Measurements from ENCODE around the gene TADA3. TPM values are rescaled to one million over a fixed set of nuclear protein-coding genes. Genes with fewer than 3 reads are reported as not detected.

Gene TADA3
- total and polyA plus RNA-seq, 3 donors from 2014 or later = 94.6 to 123 (median 123) TPM

- 1% methylated on average over 13 to 70 of the region's 88 CpGs for WGBS, 2 donors
- Histone ChIP-seq H3K27ac (peak within 1 kb of the TSS; percentile 94 to 97), H3K4me3 (peak within 1 kb of the TSS; percentile 85 to 91), H3K9me3 (no peaks in the 10 kb centered on the region), H3K36me3 (ENCODE audit: low read depth, missing control alignments) (no peaks in the 10 kb centered on the region), H3K27me3 (no peaks in the 10 kb centered on the region), H3K4me1 (peaks cover 14% of the 10 kb centered on the region)
- DNase-seq = peak; percentile 100
- TF ChIP-seq POLR2A (IDR thresholded peaks at IDR 0.05) (peak; percentile 3), CTCF (IDR thresholded peaks at IDR 0.05) (peak in 1 of 3 experiments; percentile 28)
- intact Hi-C loops (cut with DNase I; ENCODE audit: low total_unique reads) = no loop called here
Measured at GRCh38 chr3:9731206-9732079, 60.8 kb downstream of the TADA3 start, which contains the start of gene BRPF1. Gene BRPF1, plus strand, starts transcription at chr3:9731735. Its CDS starts 2,406 bp downstream, at chr3:9734141.

- intact Hi-C loops (cut with DNase I; ENCODE audit: low total_unique reads) = no loop called here
Measured at GRCh38 chr3:9730657-9731205, 61.5 kb downstream of the TADA3 start.

More at GRCh38 chr3:9730657-9731205, 61.5 kb downstream of the TADA3 start:
- Histone ChIP-seq H3K4me3 (peak overlapping the region; percentile 85 to 91), H3K4me1 (peaks cover 14% of the 10 kb centered on the region), H3K9me3 (no peaks in the 10 kb centered on the region), H3K27ac (peak overlapping the region; percentile 94 to 97), H3K36me3 (ENCODE audit: low read depth, missing control alignments) (no peaks in the 10 kb centered on the region), H3K27me3 (no peaks in the 10 kb centered on the region)
- 1% methylated on average over 16 of the region's 17 CpGs for WGBS, 2 donors
- DNase-seq = no peak
- peak in 1 of 3 experiments; percentile 18 for TF ChIP-seq CTCF (IDR thresholded peaks at IDR 0.05)
- TF ChIP-seq POLR2A (IDR thresholded peaks at IDR 0.05) = no peak

Other genes with a start within 250 kb of the TADA3 start
- gene LHFPL4, start 238.7 kb downstream of the TADA3 start, total RNA-seq = 1 to 10 TPM; 1.3 to 2.3 TPM
- gene LHFPL4, start 238.7 kb downstream of the TADA3 start, polyA plus RNA-seq (ENCODE audit: insufficient read depth, low read depth, low replicate concordance) = 1.3 TPM
- 10 to 100 TPM; 58.9 to 70.6 TPM for gene MTMR14, start 143.0 kb downstream of the TADA3 start, total RNA-seq
- gene MTMR14, start 143.0 kb downstream of the TADA3 start, polyA plus RNA-seq (ENCODE audit: insufficient read depth, low read depth, low replicate concordance) = 43.6 TPM
- 1 to 10 TPM in 1 of 2 donors, under 1 TPM in 1; 0.31 to 1.4 TPM for gene CPNE9, start 88.6 kb downstream of the TADA3 start, total RNA-seq
- gene CPNE9, start 88.6 kb downstream of the TADA3 start, polyA plus RNA-seq (ENCODE audit: insufficient read depth, low read depth, low replicate concordance) = 1.3 TPM
- gene BRPF1, start 60.7 kb downstream of the TADA3 start, total RNA-seq = 10 to 100 TPM; 55.1 to 58.4 TPM
- 47.4 TPM for gene BRPF1, start 60.7 kb downstream of the TADA3 start, polyA plus RNA-seq (ENCODE audit: insufficient read depth, low read depth, low replicate concordance)
- gene OGG1, start 42.5 kb downstream of the TADA3 start, total RNA-seq = 10 to 100 TPM; 30.3 to 36.4 TPM
- 18.8 TPM for gene OGG1, start 42.5 kb downstream of the TADA3 start, polyA plus RNA-seq (ENCODE audit: insufficient read depth, low read depth, low replicate concordance)
- 100 to 1,000 TPM; 127 to 185 TPM for gene CAMK1, start 22.5 kb downstream of the TADA3 start, total RNA-seq
- gene CAMK1, start 22.5 kb downstream of the TADA3 start, polyA plus RNA-seq (ENCODE audit: insufficient read depth, low read depth, low replicate concordance) = 62.7 TPM
- 100 to 1,000 TPM; 108 to 124 TPM for gene ARPC4, start 609 bp upstream of the TADA3 start, total RNA-seq
- 99.6 TPM for gene ARPC4, start 609 bp upstream of the TADA3 start, polyA plus RNA-seq (ENCODE audit: insufficient read depth, low read depth, low replicate concordance)
- 100 to 1,000 TPM; 142 to 163 TPM for gene TTLL3, start 17.8 kb upstream of the TADA3 start, total RNA-seq
- gene TTLL3, start 17.8 kb upstream of the TADA3 start, polyA plus RNA-seq (ENCODE audit: insufficient read depth, low read depth, low replicate concordance) = 104 TPM
- gene RPUSD3, start 51.5 kb upstream of the TADA3 start, total RNA-seq = 10 to 100 TPM; 53.3 to 63.4 TPM
- gene RPUSD3, start 51.5 kb upstream of the TADA3 start, polyA plus RNA-seq (ENCODE audit: insufficient read depth, low read depth, low replicate concordance) = 124 TPM
- gene CIDEC, start 87.8 kb upstream of the TADA3 start, total RNA-seq = 1 to 10 TPM; 1.1 to 1.6 TPM
- gene CIDEC, start 87.8 kb upstream of the TADA3 start, polyA plus RNA-seq (ENCODE audit: insufficient read depth, low read depth, low replicate concordance) = 2.9 TPM
- gene JAGN1, start 98.1 kb upstream of the TADA3 start, total RNA-seq = 10 to 100 TPM; 33.3 to 39.8 TPM
- gene JAGN1, start 98.1 kb upstream of the TADA3 start, polyA plus RNA-seq (ENCODE audit: insufficient read depth, low read depth, low replicate concordance) = 36.0 TPM
- gene IL17RE, start 110.4 kb upstream of the TADA3 start, total RNA-seq = under 1 TPM; 0.43 to 0.79 TPM
- gene IL17RE, start 110.4 kb upstream of the TADA3 start, polyA plus RNA-seq (ENCODE audit: insufficient read depth, low read depth, low replicate concordance) = 1.8 TPM
- gene IL17RC, start 124.6 kb upstream of the TADA3 start, total RNA-seq = 10 to 100 TPM; 21.0 to 26.1 TPM
- gene IL17RC, start 124.6 kb upstream of the TADA3 start, polyA plus RNA-seq (ENCODE audit: insufficient read depth, low read depth, low replicate concordance) = 12.0 TPM
- gene CRELD1, start 141.4 kb upstream of the TADA3 start, total RNA-seq = 10 to 100 TPM; 34.9 to 37.1 TPM
- 65.7 TPM for gene CRELD1, start 141.4 kb upstream of the TADA3 start, polyA plus RNA-seq (ENCODE audit: insufficient read depth, low read depth, low replicate concordance)
- gene PRRT3, start 159.9 kb upstream of the TADA3 start, total RNA-seq = 1 to 10 TPM; 6.6 to 7.2 TPM
- 7.6 TPM for gene PRRT3, start 159.9 kb upstream of the TADA3 start, polyA plus RNA-seq (ENCODE audit: insufficient read depth, low read depth, low replicate concordance)
- 10 to 100 TPM; 64.2 to 72.5 TPM for gene EMC3, start 194.4 kb upstream of the TADA3 start, total RNA-seq
- gene EMC3, start 194.4 kb upstream of the TADA3 start, polyA plus RNA-seq (ENCODE audit: insufficient read depth, low read depth, low replicate concordance) = 270 TPM
- 10 to 100 TPM; 23.7 to 41.6 TPM for gene FANCD2, start 234.0 kb upstream of the TADA3 start, total RNA-seq
- 38.5 TPM for gene FANCD2, start 234.0 kb upstream of the TADA3 start, polyA plus RNA-seq (ENCODE audit: insufficient read depth, low read depth, low replicate concordance)